ENCODE data around the gene LRMDA. TPM values are rescaled to one million over a fixed set of nuclear protein-coding genes. Genes with fewer than 3 reads are reported as not detected.

The LRMDA gene
- total and polyA plus RNA-seq, 2 of the 8 experiments (the other 6 are each of a cell fraction or from before 2014, with no cell fraction given): 0.86 to 2.8 TPM

GRCh38 chr10:75665707-75666106 lies 234.3 kb downstream of the LRMDA start:
- Histone ChIP-seq H2BK15ac (ENCODE audit: low read length) (no peak overlapping the region), H2AK5ac (ENCODE audit: low read depth, low read length) (no peak overlapping the region), H3K79me1 (ENCODE audit: low read depth, low read length) (no peaks in the 10 kb centered on the region), H3K27ac (ENCODE audit: low read depth, low read length) (no peak overlapping the region), H2BK20ac (ENCODE audit: low read length) (no peak overlapping the region), H3K79me2 (ENCODE audit: control insufficient read depth in 1 of 2, insufficient read depth in 2 of 2, low read length in 2 of 2) (no peaks in the 10 kb centered on the region), H3K14ac (ENCODE audit: insufficient read length) (no peak overlapping the region), H4K8ac (ENCODE audit: extremely low read depth, insufficient read depth, low read length) (no peak overlapping the region), H3K4me2 (ENCODE audit: insufficient read depth in 1 of 2, low read depth in 2 of 2, low read length in 2 of 2) (no peak overlapping the region), H3K4ac (replicated peaks; ENCODE audit: insufficient read length, low read depth, low read length) (no peak overlapping the region), H2AFZ (ENCODE audit: low read length) (no peak overlapping the region), H3K56ac (replicated peaks; ENCODE audit: insufficient read length, low read depth, low read length) (no peak overlapping the region), H2BK5ac (ENCODE audit: low read depth, low read length) (no peak overlapping the region), H3K4me1 (replicated peaks in 1 of 4; ENCODE audit: control insufficient read depth in 3 of 4, insufficient read depth in 4 of 4, low read length in 3 of 4) (no peaks in the 10 kb centered on the region), H3K23ac (ENCODE audit: insufficient read length) (no peak overlapping the region), H3K23me2 (ENCODE audit: low read depth, low read length) (no peaks in the 10 kb centered on the region), H3K4me3 (ENCODE audit: extremely low read depth in 1 of 4, insufficient read depth in 2 of 4, low read depth in 3 of 4, low read length in 4 of 4) (no peak overlapping the region), H2BK120ac (replicated peaks; ENCODE audit: low read depth, low read length) (no peak overlapping the region), H4K91ac (replicated peaks; ENCODE audit: insufficient read length, low read length) (no peak overlapping the region), H3K18ac (ENCODE audit: extremely low read depth, low read length) (no peak overlapping the region), H3K9ac (replicated peaks in 1 of 4; ENCODE audit: extremely low read depth in 1 of 4, low read depth in 3 of 4, low read length in 3 of 4) (no peak overlapping the region), H3K27me3 (replicated peaks in 1 of 4; ENCODE audit: control insufficient read depth in 3 of 4, extremely low read depth in 1 of 4, insufficient read depth in 3 of 4, low read length in 3 of 4) (no peaks in the 10 kb centered on the region), H2BK12ac (ENCODE audit: low read depth, low read length) (no peak overlapping the region), H3K9me3 (ENCODE audit: insufficient read depth in 2 of 2, low read depth in 1 of 2, low read length in 1 of 2) (peaks cover 21% of the 10 kb centered on the region in 2 experiments), H4K20me1 (replicated peaks in 1 of 2; ENCODE audit: control insufficient read depth in 1 of 2, insufficient read depth in 2 of 2, low read length in 2 of 2) (no peaks in the 10 kb centered on the region), H4K5ac (ENCODE audit: insufficient read length, low read depth, low read length) (no peak overlapping the region), H3K36me3 (ENCODE audit: control insufficient read depth in 2 of 4, insufficient read depth in 4 of 4, low read length in 3 of 4) (no peaks in the 10 kb centered on the region; a peak in 1 of 8 replicates)
- no peak for TF ChIP-seq RBBP5 (IDR thresholded peaks at IDR 0.05; ENCODE audit: borderline replicate concordance, low read depth, low read length)
- TF ChIP-seq SP1 (IDR thresholded peaks at IDR 0.05; ENCODE audit: low read depth, low read length): no peak
- DNase-seq (ENCODE audit: low read depth in 1 of 2, low spot score in 2 of 2) (no peak), FAIRE-seq (no peak)
- ChIA-PET POLR2A (ENCODE audit: partially characterized antibody) (no interaction called here), CTCF (ENCODE audit: partially characterized antibody) (interaction anchor here (1.1 kb wide), 1 partner anchor 266 kb away, joined by 3 read pairs; no protein-coding TSS in a partner anchor)
